ENCODE measurements around the gene KCTD16.

- TF ChIP-seq, protein P1, sequence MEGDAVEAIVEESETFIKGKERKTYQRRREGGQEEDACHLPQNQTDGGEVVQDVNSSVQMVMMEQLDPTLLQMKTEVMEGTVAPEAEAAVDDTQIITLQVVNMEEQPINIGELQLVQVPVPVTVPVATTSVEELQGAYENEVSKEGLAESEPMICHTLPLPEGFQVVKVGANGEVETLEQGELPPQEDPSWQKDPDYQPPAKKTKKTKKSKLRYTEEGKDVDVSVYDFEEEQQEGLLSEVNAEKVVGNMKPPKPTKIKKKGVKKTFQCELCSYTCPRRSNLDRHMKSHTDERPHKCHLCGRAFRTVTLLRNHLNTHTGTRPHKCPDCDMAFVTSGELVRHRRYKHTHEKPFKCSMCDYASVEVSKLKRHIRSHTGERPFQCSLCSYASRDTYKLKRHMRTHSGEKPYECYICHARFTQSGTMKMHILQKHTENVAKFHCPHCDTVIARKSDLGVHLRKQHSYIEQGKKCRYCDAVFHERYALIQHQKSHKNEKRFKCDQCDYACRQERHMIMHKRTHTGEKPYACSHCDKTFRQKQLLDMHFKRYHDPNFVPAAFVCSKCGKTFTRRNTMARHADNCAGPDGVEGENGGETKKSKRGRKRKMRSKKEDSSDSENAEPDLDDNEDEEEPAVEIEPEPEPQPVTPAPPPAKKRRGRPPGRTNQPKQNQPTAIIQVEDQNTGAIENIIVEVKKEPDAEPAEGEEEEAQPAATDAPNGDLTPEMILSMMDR (tag by site-specific recombination; IDR thresholded peaks at IDR 0.05): no peak
- TF ChIP-seq MEIS1 (CRISPR knock-in tag; IDR thresholded peaks at IDR 0.05; ENCODE audit: borderline replicate concordance): no peak
- no peak for TF ChIP-seq ZNF677 (tag by site-specific recombination; IDR thresholded peaks at IDR 0.05)
- TF ChIP-seq, protein P2, sequence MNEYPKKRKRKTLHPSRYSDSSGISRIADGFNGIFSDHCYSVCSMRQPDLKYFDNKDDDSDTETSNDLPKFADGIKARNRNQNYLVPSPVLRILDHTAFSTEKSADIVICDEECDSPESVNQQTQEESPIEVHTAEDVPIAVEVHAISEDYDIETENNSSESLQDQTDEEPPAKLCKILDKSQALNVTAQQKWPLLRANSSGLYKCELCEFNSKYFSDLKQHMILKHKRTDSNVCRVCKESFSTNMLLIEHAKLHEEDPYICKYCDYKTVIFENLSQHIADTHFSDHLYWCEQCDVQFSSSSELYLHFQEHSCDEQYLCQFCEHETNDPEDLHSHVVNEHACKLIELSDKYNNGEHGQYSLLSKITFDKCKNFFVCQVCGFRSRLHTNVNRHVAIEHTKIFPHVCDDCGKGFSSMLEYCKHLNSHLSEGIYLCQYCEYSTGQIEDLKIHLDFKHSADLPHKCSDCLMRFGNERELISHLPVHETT (tag by site-specific recombination; IDR thresholded peaks at IDR 0.05): no peak
- no peak for TF ChIP-seq KLF9 (tag by site-specific recombination; IDR thresholded peaks at IDR 0.05; ENCODE audit: low read depth)
- TF ChIP-seq ZNF350 (tag by site-specific recombination; IDR thresholded peaks at IDR 0.05): no peak
- TF ChIP-seq YY1 (tag by site-specific recombination; IDR thresholded peaks at IDR 0.05): no peak
- TF ChIP-seq, protein P3, sequence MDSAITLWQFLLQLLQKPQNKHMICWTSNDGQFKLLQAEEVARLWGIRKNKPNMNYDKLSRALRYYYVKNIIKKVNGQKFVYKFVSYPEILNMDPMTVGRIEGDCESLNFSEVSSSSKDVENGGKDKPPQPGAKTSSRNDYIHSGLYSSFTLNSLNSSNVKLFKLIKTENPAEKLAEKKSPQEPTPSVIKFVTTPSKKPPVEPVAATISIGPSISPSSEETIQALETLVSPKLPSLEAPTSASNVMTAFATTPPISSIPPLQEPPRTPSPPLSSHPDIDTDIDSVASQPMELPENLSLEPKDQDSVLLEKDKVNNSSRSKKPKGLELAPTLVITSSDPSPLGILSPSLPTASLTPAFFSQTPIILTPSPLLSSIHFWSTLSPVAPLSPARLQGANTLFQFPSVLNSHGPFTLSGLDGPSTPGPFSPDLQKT (IDR thresholded peaks at IDR 0.05; ENCODE audit: borderline replicate concordance, low read depth, low read length): no peak
- TF ChIP-seq ZNF311 (tag by site-specific recombination; IDR thresholded peaks at IDR 0.05; ENCODE audit: borderline replicate concordance): no peak
- no peak for TF ChIP-seq ZNF48 (tag by site-specific recombination; IDR thresholded peaks at IDR 0.05)
- no peak for TF ChIP-seq ZNF747 (tag by site-specific recombination; IDR thresholded peaks at IDR 0.05)
Measured at GRCh38 chr5:144247131-144247530, 76.5 kb downstream of the KCTD16 start.
